COLO668 (cell line): ENCODE data around the gene FAM193A.
"Not testable (repeated sequence)": the region's sequence is repeated elsewhere in the genome, so short reads cannot be mapped to it uniquely, and the experiment has no call there.

Experiments used
- DNase-seq: peaks from one replicate; lab custom pipeline; 2025; ENCODE audit not compliant: unreplicated experiment; lab: John Stamatoyannopoulos, UW

Gene FAM193A

GRCh38 chr4:2765832-2766526, 229.5 kb downstream of the FAM193A start:
- DNase-seq, result no peak

GRCh38 chr4:2767046-2767704, 230.7 kb downstream of the FAM193A start:
- DNase-seq, result no peak

GRCh38 chr4:2767705-2768074, 231.2 kb downstream of the FAM193A start:
- DNase-seq, result no peak

GRCh38 chr4:2768124-2768523, 231.7 kb downstream of the FAM193A start:
- DNase-seq, result no peak

- no peak for DNase-seq
Measured at GRCh38 chr4:2768921-2769336, 232.5 kb downstream of the FAM193A start.

GRCh38 chr4:2771264-2771663, 234.8 kb downstream of the FAM193A start:
- DNase-seq, result no peak

GRCh38 chr4:2780643-2781042, 244.2 kb downstream of the FAM193A start:
- not testable (repeated sequence) for DNase-seq

GRCh38 chr4:2781911-2782310, 245.5 kb downstream of the FAM193A start:
- no peak for DNase-seq
